SK-N-SH treated with all-trans-retinoic acid at 6 μM for 48 hours (cell line): ENCODE data around the gene CDH4.

Experiments
- ARNTL ChIP-seq: fragments of 450-650 bp; formaldehyde crosslinking; IDR thresholded peaks from 2 replicates; pipeline ENCODE4 v1.5.0; 2020; ENCODE audit warnings: low read depth, mild to moderate bottlenecking, moderate library complexity, borderline replicate concordance
- GLIS3 ChIP-seq: fragments of 250-450 bp; sonication (Bioruptor Pico); IDR thresholded peaks from 2 replicates; pipeline ENCODE4 v1.5.0; 2020; ENCODE audit warnings: mild to moderate bottlenecking, moderate library complexity
- ISL1 ChIP-seq: fragments of 250-450 bp; sonication (Bioruptor Pico); IDR thresholded peaks from 2 replicates; pipeline ENCODE4 v2.1.2; 2022; ENCODE audit warnings: mild to moderate bottlenecking, moderate library complexity
- PPARA ChIP-seq: fragments of 250-450 bp; sonication (Bioruptor Pico); IDR thresholded peaks from 2 replicates; pipeline ENCODE4 v1.5.0; 2020; ENCODE audit warnings: mild to moderate bottlenecking, borderline replicate concordance
- SNAI2 ChIP-seq: fragments of 250-450 bp; sonication (Bioruptor Pico); IDR thresholded peaks from 2 replicates; pipeline ENCODE4 v1.5.0; 2020; ENCODE audit warnings: mild to moderate bottlenecking, moderate library complexity
- TOX ChIP-seq: fragments of 250-450 bp; sonication (Bioruptor Pico); IDR thresholded peaks from 2 replicates; pipeline ENCODE4 v1.8.0; 2021; ENCODE audit warnings: mild to moderate bottlenecking, moderate library complexity, borderline replicate concordance
- ZFP3 ChIP-seq: fragments of 250-450 bp; sonication (Bioruptor Pico); IDR thresholded peaks from 2 replicates; pipeline ENCODE4 v1.5.0; 2020; ENCODE audit warnings: mild to moderate bottlenecking, moderate library complexity
- ZFP30 ChIP-seq: fragments of 450-650 bp; formaldehyde crosslinking; IDR thresholded peaks from 2 replicates; pipeline ENCODE4 v1.5.0; 2022; ENCODE audit warnings: mild to moderate bottlenecking, moderate library complexity
- ZNF565 ChIP-seq: fragments of 450-650 bp; formaldehyde crosslinking; conservative IDR thresholded peaks from 2 replicates; pipeline ENCODE4 v1.5.0; 2020; ENCODE audit warnings: low read depth, mild to moderate bottlenecking, moderate library complexity
- ZNF8 ChIP-seq: fragments of 450-650 bp; formaldehyde crosslinking; IDR thresholded peaks from 2 replicates; pipeline ENCODE4 v1.5.0; 2020; ENCODE audit warnings: mild to moderate bottlenecking, moderate library complexity
- TF ChIP-seq, protein P1 (sequence below): fragments of 250-450 bp; sonication (Bioruptor Pico); IDR thresholded peaks from 2 replicates; pipeline ENCODE4 v1.8.0; 2020; ENCODE audit warnings: mild to moderate bottlenecking, moderate library complexity, borderline replicate concordance
- TF ChIP-seq, protein P2 (sequence below): fragments of 250-450 bp; sonication (Bioruptor Pico); IDR thresholded peaks from 2 replicates; pipeline ENCODE4 v1.5.1; 2021; ENCODE audit warnings: mild to moderate bottlenecking, moderate library complexity
- TF ChIP-seq, protein P3 (sequence below): fragments of 250-450 bp; sonication (Bioruptor Pico); IDR thresholded peaks from 2 replicates; pipeline ENCODE4 v1.5.1; 2020; ENCODE audit warnings: low read depth, mild to moderate bottlenecking, moderate library complexity
- TF ChIP-seq, protein P4 (sequence below): fragments of 250-450 bp; sonication (Bioruptor Pico); IDR thresholded peaks from 2 replicates; pipeline ENCODE4 v1.8.0; 2021; ENCODE audit warnings: low read depth, mild to moderate bottlenecking, moderate library complexity, borderline replicate concordance

DNA sequence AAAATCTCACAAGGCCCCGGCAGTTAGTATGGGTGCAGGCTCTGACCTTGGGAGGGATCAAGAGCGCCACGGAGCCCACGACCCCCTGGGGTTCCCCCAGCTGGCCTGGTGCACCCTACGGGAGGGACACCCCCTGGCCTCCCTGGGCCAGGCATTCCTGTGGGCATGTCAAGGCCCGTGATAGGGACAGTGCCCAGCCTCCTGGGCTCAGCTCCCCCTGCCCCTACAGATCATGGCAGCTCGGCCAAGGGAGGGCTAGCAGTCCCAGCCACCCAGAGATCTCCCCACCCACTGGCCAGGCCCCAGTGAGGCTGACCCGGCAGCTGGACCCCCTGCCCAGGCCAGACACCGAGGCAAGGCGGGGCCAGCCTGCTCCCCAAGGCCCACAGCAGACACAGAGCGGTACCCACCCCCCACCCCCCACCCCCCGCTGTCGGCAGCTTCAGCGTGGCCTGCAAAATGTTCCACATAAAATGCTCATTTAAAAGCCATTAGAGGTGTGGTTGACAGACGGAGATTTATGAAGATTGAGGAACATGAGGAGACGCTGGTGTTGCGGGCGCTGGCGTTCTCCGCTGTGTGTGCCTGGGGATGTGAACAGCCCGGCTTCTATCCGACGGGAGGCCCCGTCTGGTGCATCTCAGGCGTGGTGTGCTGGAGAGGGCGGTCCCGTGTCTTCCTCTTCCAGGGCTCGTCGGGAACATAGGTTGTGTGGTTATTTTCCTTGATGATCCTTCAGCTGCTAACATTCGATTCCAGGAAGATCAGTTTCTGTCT, 625.1 kb downstream of the CDH4 start:
- TF ChIP-seq ZFP3 (CRISPR knock-in tag): no peak
- TF ChIP-seq, protein P1, sequence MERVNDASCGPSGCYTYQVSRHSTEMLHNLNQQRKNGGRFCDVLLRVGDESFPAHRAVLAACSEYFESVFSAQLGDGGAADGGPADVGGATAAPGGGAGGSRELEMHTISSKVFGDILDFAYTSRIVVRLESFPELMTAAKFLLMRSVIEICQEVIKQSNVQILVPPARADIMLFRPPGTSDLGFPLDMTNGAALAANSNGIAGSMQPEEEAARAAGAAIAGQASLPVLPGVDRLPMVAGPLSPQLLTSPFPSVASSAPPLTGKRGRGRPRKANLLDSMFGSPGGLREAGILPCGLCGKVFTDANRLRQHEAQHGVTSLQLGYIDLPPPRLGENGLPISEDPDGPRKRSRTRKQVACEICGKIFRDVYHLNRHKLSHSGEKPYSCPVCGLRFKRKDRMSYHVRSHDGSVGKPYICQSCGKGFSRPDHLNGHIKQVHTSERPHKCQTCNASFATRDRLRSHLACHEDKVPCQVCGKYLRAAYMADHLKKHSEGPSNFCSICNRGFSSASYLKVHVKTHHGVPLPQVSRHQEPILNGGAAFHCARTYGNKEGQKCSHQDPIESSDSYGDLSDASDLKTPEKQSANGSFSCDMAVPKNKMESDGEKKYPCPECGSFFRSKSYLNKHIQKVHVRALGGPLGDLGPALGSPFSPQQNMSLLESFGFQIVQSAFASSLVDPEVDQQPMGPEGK: no peak
- TF ChIP-seq GLIS3 (CRISPR knock-in tag): no peak
- no peak for TF ChIP-seq ISL1
- no peak for TF ChIP-seq ARNTL (CRISPR knock-in tag)
- TF ChIP-seq, protein P2, sequence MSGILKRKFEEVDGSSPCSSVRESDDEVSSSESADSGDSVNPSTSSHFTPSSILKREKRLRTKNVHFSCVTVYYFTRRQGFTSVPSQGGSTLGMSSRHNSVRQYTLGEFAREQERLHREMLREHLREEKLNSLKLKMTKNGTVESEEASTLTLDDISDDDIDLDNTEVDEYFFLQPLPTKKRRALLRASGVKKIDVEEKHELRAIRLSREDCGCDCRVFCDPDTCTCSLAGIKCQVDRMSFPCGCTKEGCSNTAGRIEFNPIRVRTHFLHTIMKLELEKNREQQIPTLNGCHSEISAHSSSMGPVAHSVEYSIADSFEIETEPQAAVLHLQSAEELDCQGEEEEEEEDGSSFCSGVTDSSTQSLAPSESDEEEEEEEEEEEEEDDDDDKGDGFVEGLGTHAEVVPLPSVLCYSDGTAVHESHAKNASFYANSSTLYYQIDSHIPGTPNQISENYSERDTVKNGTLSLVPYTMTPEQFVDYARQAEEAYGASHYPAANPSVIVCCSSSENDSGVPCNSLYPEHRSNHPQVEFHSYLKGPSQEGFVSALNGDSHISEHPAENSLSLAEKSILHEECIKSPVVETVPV (CRISPR knock-in tag): no peak
- TF ChIP-seq PPARA: no peak
- TF ChIP-seq ZNF8 (CRISPR knock-in tag): no peak
- no peak for TF ChIP-seq SNAI2
- TF ChIP-seq, protein P3, sequence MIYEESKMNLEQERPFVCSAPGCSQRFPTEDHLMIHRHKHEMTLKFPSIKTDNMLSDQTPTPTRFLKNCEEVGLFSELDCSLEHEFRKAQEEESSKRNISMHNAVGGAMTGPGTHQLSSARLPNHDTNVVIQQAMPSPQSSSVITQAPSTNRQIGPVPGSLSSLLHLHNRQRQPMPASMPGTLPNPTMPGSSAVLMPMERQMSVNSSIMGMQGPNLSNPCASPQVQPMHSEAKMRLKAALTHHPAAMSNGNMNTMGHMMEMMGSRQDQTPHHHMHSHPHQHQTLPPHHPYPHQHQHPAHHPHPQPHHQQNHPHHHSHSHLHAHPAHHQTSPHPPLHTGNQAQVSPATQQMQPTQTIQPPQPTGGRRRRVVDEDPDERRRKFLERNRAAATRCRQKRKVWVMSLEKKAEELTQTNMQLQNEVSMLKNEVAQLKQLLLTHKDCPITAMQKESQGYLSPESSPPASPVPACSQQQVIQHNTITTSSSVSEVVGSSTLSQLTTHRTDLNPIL (CRISPR knock-in tag): no peak
- no peak for TF ChIP-seq ZFP30
- TF ChIP-seq TOX (CRISPR knock-in tag): no peak
- no peak for TF ChIP-seq ZNF565 (CRISPR knock-in tag)
- TF ChIP-seq, protein P4, sequence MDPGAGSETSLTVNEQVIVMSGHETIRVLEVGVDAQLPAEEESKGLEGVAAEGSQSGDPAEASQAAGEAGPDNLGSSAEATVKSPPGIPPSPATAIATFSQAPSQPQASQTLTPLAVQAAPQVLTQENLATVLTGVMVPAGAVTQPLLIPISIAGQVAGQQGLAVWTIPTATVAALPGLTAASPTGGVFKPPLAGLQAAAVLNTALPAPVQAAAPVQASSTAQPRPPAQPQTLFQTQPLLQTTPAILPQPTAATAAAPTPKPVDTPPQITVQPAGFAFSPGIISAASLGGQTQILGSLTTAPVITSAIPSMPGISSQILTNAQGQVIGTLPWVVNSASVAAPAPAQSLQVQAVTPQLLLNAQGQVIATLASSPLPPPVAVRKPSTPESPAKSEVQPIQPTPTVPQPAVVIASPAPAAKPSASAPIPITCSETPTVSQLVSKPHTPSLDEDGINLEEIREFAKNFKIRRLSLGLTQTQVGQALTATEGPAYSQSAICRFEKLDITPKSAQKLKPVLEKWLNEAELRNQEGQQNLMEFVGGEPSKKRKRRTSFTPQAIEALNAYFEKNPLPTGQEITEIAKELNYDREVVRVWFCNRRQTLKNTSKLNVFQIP (CRISPR knock-in tag): no peak
